SH-SY5Y (cell line): ENCODE measurements around the gene DNAJC30.

ENCODE experiments used
- GATA2 ChIP-seq: IDR thresholded peaks from 2 replicates; pipeline ENCODE4 v1.6.1; 2011; ENCODE audit warnings: mild to moderate bottlenecking, low read depth, low read length
- GATA3 ChIP-seq: IDR thresholded peaks from 2 replicates; pipeline ENCODE4 v1.6.1; 2011; ENCODE audit warnings: low read depth, mild to moderate bottlenecking, low read length, moderate library complexity

DNAJC30 gene

DNA sequence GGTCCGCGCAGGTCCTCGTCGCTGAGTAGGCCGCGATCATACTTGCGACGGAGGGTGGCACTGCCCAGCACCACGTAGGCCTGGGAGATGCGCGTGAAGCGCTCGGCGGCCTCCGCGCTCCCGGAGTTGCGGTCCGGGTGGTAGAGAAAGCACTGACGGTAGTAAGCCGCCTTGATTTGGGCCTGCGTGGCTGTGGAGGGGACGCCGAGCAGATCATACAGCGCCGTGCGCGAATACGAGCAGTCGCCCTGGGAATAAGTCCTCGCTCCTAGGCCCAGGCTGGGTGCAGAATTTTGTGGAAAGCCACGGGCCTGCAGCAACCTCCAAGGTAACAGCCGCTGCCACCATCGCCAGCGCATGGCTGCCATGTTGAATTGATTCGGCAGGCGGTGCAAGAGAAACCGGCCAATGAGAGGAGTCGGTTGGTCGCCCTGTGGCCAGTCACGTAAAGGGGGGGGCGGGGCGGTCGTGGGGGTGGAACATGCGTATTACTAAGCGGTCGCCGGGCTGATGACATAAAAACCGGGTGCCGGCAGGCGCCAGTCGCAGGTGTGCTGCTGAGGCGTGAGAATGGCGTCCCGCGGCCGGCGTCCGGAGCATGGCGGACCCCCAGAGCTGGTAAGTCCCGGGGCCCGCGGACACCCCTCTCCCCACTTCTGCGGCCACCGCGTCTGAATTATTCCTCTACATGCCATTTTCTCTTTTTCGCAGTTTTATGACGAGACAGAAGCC lies at the start of gene DNAJC30, which contains the start of gene BUD23:
TSS of gene DNAJC30 (minus strand) at position 398 of the 732 bp plus-strand sequence. CDS start at position 368, 30 bp downstream.
TSS of gene BUD23 (plus strand) at position 542 of the 732 bp plus-strand sequence. CDS start at position 571, 29 bp downstream.
- no peak for TF ChIP-seq GATA3
- TF ChIP-seq GATA2 = no peak

DNA sequence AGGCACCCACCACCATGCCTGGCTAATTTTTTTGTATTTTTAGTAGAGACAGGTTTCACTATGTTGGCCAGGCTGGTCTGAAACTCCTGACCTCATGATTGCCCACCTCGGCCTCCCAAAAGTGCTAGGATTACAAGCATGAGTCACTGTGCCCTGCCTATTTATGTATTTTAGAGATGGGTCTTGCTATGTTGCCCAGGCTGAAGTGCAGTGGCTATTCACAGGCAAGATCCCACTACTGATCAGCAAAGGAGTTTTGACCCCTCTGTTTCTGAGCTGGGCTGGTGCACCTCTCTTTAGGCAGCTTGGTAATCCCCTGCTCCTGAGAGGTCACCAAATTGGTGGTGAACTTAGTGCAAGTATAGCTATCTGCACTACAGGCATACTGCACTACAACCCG lies 49.1 kb upstream of the DNAJC30 start:
- no peak for TF ChIP-seq GATA3
- TF ChIP-seq GATA2 = no peak

DNA sequence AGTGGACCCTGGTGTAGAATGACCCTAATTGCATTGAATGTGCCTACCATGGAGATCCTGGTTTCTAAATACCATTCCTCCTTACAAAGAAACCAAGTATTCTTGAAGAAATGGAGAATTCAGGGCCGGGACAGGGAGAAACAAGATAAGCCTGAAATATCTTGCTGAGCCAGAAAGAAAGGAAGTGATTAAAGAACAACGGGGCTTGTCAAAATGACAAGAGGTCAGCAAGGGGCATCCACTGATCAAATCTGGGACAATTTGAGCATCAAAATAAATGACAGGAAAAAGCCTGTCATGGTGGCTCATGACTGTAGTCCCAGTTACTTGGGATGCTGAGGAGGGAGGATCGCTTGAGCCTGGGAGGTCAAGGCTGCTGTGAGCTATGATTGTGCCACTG lies 47.2 kb upstream of the DNAJC30 start:
- TF ChIP-seq GATA2 (no peak), GATA3 (no peak)

DNA sequence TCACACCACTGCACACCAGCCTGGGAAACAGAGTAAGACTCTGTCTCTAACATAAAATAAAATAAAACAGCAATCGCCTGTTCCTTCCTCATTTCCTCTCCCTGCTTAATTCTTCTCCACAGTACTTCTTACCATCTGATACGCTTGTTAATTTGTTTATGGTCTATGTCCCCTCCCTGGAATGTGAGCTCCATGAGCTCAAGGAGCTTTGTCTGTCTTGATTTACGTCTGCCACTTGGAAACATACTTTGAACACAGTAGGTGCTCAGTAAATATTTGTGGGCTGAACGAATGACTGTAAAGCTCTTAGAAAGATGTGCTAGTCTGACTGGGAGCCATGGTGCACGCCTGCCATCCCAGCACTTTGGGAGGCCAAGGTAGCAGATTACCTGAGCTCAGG lies 45.3 kb upstream of the DNAJC30 start:
- TF ChIP-seq GATA3 (no peak), GATA2 (no peak)

DNA sequence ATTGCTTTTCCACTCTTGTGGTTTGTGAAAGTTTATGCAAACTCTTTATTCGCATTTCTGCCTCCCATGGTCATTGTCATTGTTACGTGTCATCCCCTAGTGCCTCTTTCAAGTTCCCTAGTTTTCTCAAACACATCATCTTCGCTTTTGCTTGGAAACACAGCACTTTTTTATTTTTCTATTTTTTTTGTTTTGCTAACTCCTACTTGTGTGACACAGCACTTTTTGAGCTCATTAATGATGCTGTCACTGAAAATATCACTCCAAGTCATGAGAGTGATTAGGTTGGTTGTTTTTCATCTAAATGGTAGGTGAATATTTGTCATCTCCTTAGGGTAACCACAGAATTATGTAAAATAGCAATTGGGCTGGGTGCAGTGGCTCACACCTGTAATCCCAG lies 44.7 kb upstream of the DNAJC30 start:
- TF ChIP-seq GATA2 = no peak
- TF ChIP-seq GATA3 = no peak

DNA sequence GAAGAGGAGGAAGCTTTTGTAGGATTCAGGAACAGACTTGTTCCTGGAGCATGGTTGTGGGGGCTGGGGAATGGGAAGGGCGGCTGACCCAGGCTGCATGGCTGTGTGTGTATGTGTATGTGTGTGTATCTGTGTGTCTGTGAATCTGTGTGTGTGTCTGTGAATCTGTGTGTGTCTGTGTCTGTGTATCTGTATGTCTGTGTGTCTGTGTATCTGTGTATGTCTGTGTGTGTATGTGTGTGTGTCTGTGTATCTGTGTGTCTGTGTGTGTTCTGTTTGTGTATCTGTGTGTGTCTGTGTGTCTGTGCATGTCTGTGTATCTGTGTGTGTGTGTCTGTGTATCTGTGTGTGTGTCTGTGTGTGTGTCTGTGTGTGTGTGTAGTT lies 42.8 kb upstream of the DNAJC30 start:
- no peak for TF ChIP-seq GATA2
- no peak for TF ChIP-seq GATA3

DNA sequence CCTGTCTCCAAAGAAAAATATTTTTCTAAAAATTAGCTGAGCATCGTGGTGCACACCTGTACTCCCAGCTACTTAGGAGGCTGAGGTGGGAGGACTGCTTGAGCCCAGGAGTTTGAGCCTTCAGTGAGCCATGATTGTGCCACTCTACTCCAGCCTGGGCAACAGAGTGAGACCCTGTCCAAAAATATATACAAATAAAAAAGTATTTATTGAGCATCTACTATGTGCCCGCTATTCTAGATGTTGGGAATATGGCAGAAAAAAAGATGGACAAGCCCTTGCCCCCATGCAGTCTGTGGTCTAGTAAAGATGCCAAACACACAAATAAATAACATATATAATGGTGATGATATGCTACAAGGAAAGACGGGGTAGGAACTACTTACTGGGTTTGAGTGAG lies 40.6 kb upstream of the DNAJC30 start:
- no peak for TF ChIP-seq GATA2
- no peak for TF ChIP-seq GATA3

DNA sequence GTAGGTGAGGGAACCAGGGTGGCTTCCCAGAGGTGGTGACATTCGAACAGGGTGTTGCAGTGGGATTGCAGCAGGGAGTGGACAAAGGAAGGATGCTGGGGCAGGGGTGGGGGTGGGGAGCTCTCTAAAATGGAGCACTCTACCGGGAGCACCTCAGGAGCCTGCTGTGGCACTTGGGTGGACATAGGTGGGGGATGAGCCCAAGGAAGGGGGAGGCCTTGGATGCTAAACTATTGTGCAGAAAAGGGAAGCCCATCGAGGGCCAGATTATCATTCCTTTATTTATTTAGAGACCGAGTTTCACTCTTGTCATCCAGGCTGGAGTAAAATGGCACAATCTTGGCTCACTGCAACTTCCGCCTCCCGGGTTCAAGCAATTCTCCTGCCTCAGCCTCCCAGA lies 39.5 kb upstream of the DNAJC30 start:
- TF ChIP-seq GATA2 (no peak), GATA3 (no peak)

DNA sequence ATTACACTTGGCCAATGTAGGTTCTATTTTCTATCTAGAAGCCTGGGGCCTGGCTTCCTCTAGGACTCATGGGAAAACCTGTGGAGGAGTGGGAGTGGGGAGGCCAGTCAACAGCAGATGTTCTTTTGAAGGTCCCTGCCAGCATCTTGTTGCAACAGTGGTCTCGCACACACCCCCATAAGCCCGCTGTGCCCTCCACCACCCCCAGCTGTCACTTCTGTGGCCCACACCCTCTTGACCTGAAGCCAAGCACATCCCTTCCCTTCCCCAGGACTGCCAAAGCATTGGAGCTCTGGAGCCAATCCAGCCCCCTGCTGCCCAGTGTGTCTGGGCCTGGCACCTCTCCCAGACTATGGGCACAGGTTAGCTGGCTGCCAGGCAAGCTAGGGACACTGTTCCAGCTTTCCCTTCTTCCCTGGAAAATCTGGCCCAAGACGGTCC lies 38.1 kb upstream of the DNAJC30 start:
- TF ChIP-seq GATA3 (no peak), GATA2 (no peak)

DNA sequence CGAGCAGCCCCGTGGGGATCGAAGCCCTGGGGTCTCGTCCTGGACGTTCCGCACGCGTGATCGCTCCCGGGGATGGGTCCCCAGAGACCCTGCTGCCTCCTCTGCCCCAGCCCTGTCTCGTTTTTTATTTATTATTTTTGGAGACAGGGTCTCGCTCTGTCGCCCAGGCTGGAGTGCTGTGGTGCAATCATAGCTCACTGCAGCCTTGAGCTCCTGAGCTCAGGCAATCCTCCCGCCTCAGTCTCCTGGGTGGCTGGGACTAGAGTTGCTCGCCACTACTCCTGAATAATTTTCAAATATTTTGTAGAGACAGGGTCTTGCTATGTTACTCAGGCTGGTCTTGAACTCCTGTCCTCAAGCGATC lies 36.5 kb upstream of the DNAJC30 start:
- TF ChIP-seq GATA3 (no peak), GATA2 (no peak)

DNA sequence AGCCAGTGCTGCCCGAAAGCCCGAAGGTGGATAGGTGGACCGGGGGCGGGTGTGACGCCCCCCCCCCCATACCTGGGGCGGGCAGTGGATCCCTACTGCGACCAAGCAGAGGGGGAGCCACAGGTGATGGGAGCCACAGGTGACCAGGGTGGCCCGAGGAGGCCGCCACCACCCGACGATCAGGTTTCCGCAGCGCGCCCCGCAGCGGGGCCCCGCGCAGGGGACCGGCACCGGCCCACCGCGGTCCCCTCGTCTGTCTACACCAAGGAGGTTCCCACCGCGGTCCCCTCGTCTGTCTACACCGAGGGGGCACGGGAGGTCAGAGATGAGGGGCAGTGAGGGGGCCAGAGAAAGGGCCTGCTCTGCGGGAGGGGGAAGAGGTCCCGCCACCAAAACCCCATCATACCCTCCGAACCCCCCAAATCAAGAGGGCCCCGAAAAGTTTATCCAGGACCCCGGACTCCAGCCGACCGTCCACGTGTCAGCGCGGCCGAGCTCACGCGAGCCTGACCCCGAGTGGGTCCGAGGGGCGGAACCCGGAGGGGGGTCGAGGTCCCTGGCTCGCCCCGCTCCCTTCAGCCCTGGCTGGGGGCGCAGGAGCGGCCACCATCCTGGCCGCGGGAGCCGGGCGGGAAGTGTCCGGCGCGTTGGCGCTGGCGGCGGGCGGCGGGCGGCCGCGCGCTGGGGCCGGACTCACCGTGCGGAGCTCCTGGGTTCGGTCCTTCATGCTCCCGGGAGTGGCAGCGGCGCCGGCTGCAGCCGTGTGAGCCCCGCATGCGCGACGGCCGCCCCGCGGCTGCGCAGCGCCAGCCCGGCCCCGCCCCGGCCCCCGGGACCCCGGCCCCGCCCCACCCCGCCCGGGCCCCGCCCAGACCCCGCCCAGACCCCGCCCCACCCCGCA lies 35.9 kb upstream of the DNAJC30 start, which contains the start of gene STX1A:
TSS of gene STX1A (minus strand) at position 765 of the 901 bp plus-strand sequence. CDS start at position 727, 38 bp downstream.
- no peak for TF ChIP-seq GATA3
- TF ChIP-seq GATA2 = no peak

DNA sequence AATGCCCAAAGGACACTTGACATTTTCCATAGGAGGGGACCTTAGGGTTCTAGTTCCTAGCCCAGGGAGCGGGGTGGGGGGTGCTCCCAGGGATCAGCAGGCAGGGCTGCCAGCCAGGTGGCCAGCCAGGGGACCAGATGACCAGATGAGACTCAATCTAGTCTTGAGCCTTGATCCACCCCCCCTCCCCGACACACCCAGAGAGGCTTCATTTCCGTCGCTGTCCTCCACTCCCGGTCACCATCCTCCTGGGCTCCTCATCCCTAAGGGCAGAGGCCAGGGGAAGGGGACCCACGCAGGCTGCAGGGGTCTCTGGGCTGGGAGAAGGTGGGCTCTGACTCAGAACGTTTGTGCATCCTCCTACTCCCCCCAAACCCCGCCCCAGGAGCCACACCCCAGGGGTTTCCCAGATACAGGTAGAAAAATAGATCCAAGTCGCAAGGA lies 35.2 kb upstream of the DNAJC30 start:
- TF ChIP-seq GATA2 (no peak), GATA3 (no peak)

DNA sequence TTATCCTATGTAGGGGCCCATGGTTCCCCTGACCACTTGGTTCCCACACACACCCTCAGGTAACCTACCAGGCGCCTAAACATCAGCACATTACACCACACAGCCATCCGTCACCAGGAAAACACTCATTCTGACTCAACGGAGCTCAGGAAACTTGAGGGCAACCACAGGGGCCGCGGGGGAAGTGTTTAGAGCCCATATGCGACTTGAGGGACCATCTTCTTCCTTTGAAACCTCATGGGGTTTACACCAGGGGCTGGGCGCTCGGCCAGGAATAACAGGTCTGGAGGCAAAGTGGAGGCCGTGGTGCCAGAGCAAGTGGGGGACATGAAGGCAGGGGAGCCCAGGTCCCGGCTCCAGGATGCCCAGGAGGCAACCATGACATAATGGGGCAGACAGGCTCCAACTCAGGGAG lies 34.7 kb upstream of the DNAJC30 start:
- TF ChIP-seq GATA3 (no peak), GATA2 (no peak)

DNA sequence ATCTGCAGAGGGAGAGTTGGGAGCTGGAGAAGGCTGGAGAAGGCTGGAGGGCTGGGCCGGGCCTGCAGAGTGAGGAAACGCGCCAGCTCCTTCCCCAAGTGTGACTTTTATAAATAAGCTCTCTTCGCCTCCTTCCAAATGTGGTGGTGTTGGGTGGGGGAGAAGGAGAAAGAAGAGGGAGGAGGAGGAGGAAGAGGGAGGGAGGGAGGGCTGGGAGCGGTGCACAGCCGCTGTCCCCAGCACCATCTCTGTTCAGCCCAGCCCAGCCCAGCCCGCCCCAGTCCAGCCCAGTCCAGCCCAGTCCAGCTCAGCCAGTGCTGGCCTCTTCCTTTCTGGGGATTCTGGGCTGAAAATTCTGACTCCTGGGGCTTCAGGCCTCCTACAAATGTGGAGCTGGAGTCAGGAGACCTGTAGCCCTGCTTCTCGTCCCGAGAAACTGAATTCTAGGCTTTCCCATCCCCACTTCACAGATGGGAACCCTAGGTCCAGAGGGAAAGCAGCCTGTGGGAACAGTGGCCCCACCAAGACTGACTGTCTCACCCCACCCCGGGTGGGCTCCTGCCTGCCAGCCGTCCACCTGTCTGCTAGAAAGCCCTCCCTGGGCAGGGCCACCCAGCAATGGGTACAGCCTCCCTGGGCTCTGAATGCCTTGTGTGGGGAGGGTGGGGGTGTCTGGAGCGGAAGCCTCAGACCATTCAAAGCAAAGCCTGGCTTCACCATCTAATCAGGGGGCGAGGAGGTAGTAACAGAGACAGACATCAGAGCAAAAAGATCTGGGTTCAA lies 34.0 kb upstream of the DNAJC30 start:
- no peak for TF ChIP-seq GATA2
- no peak for TF ChIP-seq GATA3
